Stimulated activated CD4-positive, alpha-beta T cell treated with anti-CD3 and anti-CD28 coated beads, TNF-alpha, amount 100 ng/mL, for 4 hours (primary cell): ENCODE results near the gene MUC5AC.
A peak's percentile ranks its signal among the peaks of the same experiment; 100 is the strongest.

ENCODE experiments used
- DNase-seq, 3 experiments: peaks; one replicate each; pipeline ENCODE4 v3.0.0-alpha.2; 2020; ENCODE audit warnings: low read depth in 3 of 3

Gene MUC5AC

DNA sequence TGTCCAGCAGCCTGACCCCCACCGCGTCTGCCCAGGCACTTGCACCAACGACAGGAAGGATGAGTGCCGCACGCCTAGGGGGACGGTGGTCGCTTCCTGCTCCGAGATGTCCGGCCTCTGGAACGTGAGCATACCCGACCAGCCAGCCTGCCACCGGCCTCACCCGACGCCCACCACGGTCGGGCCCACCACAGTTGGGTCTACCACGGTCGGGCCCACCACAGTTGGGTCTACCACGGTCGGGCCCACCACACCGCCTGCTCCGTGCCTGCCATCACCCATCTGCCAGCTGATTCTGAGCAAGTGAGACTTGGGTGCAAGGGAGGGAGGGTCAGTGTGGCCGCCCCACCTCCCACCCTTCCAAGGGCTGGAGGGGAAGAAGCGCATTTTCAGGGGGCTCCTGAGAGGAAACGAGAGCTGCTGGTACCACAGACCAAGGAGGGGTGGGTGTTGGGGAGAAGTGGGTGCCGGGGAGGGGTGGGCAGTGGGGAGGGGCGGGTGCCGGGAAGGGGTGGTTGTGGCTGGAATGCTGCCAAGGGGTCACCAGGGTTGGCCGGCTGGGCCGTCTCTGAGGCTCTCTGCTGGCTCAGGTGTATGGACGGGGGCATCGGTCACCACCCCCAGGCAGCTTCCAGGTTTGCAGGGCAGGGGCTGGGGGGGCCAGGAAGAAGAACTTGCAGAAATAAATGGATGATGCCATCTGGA lies 37.4 kb downstream of the MUC5AC start:
- no peak for DNase-seq

DNA sequence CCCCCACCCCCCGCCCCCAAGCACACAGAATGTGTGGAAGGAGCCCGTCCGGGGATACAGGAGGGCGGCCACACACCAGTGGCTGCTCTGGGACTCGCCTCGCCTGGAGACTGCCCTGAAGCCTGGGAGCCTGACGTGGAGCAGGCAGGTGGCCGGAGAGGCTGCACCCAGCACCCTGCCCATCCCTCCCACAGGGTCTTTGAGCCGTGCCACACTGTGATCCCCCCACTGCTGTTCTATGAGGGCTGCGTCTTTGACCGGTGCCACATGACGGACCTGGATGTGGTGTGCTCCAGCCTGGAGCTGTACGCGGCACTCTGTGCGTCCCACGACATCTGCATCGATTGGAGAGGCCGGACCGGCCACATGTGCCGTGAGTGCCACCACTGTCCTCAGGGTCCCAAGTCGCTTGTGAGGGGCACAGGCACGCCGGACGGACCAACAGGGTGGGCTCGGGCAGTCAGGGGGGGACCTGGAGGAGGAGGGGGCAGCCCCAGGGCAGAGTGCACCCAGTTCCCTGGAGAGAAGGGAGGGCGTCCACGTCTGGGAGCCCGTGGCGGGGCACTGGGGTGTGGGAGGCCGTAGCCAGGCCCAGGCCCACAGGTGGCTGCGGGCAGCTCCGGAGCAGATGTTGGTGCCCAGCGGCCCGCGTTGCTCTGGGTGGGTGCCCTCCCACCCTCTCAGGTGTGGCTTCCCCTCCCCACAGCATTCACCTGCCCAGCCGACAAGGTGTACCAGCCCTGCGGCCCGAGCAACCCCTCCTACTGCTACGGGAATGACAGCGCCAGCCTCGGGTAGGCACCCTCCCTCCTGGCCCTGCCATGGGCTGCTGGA lies 38.1 kb downstream of the MUC5AC start:
- DNase-seq = no peak

GRCh38 chr11:1196516-1197391 lies 39.0 kb downstream of the MUC5AC start:
- no peak for DNase-seq

DNA sequence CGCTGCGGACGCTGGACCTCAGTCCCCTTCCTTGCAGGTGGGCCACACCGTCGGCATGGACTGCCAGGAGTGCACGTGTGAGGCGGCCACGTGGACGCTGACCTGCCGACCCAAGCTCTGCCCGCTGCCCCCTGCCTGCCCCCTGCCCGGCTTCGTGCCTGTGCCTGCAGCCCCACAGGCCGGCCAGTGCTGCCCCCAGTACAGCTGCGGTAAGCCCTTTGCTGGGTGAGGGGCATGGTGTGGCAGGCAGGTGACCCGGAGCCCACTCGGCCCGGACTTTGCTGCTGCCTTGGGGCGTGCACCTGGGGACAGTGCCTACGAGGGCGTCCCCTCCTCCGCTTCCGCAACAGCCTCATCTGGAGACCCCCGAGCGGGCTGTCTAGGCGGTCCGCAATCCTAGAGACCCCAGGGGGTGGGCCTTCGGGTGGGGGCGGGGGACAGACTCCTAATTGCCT lies 39.7 kb downstream of the MUC5AC start:
- DNase-seq = no peak

DNA sequence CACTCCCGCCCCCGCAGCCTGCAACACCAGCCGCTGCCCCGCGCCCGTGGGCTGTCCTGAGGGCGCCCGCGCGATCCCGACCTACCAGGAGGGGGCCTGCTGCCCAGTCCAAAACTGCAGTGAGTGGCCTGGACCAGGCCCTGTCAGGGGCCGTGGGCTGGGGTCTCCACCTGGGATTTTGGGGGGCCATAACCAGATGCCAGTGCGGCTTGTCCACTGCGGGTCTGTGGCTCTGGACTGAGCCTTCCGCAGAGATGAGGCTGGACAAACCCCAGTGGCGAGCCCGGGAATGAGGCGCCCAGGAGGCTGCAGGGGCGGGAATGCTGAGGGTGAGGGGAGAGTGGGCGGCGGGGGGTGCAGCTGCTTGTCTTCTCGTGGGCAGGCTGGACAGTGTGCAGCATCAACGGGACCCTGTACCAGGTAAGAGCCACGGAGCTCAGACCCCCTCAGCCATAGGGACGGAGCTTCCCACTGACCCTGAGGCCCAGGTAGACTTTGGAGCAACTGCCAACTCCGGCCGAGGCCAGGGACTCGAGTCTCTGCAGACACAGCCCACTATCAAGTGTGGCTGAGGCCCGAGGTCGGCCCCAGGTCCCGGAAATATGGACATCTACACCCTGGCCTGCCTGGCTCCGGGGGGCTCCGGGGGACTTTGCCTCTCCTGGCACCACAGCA lies 40.3 kb downstream of the MUC5AC start:
- DNase-seq = no peak

GRCh38 chr11:1198561-1199240 lies 40.9 kb downstream of the MUC5AC start:
- no peak for DNase-seq

GRCh38 chr11:1199241-1199750 lies 41.5 kb downstream of the MUC5AC start:
- no peak for DNase-seq

DNA sequence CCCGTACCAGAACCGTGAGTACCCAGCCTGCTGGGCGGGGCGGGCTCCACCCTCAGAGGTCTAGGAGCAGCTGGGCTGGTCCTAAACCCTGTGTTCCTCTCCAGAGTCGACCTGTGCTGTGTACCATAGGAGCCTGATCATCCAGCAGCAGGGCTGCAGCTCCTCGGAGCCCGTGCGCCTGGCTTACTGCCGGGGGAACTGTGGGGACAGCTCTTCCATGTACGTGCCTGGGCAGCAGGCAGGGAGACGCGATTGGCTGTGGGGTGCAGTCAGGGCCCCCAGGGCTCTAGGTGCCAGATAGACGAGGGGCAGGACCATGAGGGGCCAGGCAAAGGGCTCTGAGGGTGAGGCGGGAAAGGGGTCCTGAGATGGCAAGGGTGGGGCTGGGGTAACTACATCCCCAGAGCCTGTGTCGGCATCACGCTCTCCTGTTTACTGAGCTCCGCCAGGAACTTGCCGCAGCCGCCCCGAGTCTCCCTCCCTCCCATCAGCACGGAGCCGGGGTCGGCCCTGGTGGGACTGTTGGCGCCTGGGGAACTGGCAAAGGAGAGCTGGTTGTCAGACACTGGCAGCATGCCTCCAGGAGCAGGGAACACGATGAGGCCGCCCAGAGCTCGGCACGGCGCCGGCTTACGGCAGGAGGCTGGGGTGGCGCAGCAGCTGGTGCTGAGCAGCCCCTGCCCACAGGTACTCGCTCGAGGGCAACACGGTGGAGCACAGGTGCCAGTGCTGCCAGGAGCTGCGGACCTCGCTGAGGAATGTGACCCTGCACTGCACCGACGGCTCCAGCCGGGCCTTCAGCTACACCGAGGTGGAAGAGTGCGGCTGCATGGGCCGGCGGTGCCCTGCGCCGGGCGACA lies 42.2 kb downstream of the MUC5AC start:
- DNase-seq = no peak

GRCh38 chr11:1200611-1201191 lies 42.9 kb downstream of the MUC5AC start:
- DNase-seq = no peak

DNA sequence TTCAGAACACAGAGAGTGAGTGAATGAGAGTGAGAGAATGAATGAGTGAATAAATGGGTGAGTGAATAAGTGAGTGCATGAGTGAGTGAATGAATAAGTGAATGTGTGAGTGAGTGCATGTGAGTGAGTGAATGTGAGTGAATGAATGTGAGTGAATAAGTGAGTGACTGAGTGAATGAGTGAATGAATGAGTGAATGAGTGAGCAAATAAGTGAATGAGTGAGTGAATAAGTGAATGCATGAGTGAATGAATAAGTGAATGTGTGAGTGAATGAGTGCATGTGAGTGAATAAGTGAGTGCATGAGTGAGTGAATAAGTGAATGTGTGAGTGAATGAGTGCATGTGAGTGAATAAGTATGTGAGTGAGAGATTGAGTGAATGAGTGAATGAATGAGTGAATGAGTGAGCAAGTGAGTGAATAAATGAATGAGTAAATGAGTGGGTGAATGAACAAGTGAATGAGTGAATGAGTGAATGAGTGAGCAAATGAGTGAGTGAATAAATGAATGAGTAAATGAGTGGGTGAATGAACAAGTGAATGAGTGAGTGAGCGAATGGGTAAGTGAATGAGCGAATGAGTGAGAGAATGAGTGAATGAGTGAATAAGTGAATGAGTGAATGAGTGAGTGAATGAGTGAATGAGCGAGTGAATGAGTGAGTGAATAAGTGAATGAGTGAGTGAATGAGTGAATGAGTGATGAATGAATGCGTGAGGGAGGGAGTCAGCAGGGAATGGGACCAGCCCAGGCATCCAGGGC lies 43.8 kb downstream of the MUC5AC start:
- no peak for DNase-seq

- DNase-seq = no peak
Measured at GRCh38 chr11:1202154-1202775, 44.5 kb downstream of the MUC5AC start.

DNA sequence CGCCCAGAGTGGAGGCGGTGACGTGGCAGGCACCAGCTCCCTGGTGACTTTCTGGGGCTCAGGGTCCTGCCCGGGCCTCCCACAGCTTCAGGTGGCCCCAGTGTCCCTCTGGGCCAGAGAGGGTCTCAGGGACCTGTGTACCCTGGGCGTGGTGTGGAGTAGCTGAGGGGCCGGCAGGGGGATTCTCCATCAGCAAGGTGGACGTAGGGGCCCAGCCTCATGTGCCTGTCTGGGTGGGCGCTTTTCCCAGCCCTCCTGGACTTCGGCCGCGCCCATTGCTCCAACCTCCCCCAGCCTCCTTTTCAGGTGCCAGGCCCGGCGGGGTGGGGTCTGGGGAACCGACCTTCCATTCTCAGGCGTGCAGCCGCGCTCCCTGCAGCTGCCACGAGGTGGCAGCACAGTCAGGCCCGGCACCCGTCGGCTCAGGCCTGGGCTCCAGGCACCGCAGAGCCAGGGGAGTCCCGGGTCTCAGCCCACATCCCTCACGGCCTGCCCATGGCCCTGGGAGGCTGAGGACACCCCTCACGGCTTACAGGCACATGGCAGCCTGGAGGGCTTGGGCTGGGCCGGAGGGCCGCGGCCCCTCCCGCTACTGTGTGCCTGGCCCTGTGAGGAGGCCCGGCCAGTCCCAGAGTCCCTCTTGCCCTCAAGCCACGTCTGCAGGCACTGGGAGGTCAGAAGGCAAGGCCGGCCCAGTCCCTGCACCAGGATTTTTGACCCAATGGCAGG lies 45.2 kb downstream of the MUC5AC start:
- peak; percentile 41 to 44 (median 44) for DNase-seq

GRCh38 chr11:1203505-1204271 lies 45.9 kb downstream of the MUC5AC start:
- no peak for DNase-seq

GRCh38 chr11:1204381-1205101 lies 46.8 kb downstream of the MUC5AC start:
- DNase-seq = no peak

GRCh38 chr11:1205121-1205986 lies 47.6 kb downstream of the MUC5AC start:
- no peak for DNase-seq
